Raji (cell line): ENCODE results near the gene FCRL2.

Experiments
- POLR2A ChIP-seq: IDR thresholded peaks from 2 replicates; pipeline ENCODE4 v1.6.1; 2011; ENCODE audit warnings: low read depth, low read length, control low read depth; ENCODE audit not compliant: insufficient read depth

The FCRL2 gene, protein sequence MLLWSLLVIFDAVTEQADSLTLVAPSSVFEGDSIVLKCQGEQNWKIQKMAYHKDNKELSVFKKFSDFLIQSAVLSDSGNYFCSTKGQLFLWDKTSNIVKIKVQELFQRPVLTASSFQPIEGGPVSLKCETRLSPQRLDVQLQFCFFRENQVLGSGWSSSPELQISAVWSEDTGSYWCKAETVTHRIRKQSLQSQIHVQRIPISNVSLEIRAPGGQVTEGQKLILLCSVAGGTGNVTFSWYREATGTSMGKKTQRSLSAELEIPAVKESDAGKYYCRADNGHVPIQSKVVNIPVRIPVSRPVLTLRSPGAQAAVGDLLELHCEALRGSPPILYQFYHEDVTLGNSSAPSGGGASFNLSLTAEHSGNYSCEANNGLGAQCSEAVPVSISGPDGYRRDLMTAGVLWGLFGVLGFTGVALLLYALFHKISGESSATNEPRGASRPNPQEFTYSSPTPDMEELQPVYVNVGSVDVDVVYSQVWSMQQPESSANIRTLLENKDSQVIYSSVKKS

GRCh38 chr1:157776971-157777391, at the start of gene FCRL2:
Gene FCRL2, minus strand, starts transcription at chr1:157777132. Its CDS starts 59 bp downstream, at chr1:157777073.
- TF ChIP-seq POLR2A, result no peak

DNA sequence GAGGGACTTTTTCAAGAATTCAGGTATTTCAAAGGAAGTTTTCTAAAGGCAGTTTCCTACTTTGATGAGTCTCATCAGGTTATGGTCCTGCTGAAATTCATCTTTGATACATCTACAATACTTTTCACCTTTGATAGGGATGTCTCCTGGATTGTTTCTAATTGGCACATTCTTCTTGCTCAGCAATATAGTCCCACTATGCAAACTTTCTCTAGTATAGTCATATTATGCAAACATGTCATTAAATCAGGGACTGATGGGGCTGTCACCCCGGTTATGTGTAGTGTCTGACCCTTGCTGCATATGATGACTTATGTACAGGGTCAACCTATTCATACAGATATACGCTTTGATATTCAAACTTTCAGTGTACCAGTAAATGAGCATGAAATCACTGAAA, 43.4 kb upstream of the FCRL2 start:
- no peak for TF ChIP-seq POLR2A

GRCh38 chr1:157819896-157820295, 43.0 kb upstream of the FCRL2 start, which contains the start of gene FCRL1:
Gene FCRL1, minus strand, starts transcription at chr1:157820120. Its CDS starts 83 bp downstream, at chr1:157820037.
- TF ChIP-seq POLR2A, result no peak; the same call in 1 of the 2 replicates

DNA sequence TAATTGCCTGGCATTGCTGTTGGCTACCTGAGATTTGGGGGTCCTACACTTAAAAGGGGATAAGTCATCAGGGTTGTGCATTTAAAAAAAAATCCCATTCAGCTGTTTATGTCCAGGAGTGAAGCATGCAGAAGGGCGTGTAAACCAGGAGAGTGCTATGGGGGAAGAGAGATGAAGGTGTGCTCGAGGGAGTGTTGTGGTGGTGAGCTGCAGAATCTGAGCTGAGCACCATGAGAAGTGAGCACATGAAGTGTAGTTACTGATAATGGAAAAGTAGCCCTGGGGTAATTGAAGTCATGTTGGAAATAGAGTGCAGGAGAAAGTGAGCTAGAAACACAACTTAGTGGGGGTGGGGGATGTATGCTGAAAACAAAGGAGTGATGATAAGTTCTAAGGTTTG, 42.3 kb upstream of the FCRL2 start:
- TF ChIP-seq POLR2A, result no peak

DNA sequence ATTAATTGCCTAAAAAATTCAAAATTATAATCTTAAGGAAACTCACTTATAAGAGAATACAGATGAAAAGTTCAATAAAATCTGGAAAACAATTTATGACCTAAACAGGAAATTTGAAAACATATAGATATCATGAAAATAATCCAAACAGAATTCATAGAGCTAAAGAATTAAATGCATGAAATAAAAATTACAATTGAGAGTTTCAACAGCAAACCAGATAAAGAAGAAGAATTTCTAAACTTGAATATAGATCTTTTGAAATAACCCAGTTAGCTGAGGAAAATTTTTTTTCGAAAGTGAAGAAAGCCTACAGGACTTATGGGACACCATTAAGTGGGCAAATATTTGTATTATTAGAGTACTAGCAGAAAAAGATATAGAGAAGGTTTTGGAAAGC, 36.3 kb upstream of the FCRL2 start:
- no peak for TF ChIP-seq POLR2A

DNA sequence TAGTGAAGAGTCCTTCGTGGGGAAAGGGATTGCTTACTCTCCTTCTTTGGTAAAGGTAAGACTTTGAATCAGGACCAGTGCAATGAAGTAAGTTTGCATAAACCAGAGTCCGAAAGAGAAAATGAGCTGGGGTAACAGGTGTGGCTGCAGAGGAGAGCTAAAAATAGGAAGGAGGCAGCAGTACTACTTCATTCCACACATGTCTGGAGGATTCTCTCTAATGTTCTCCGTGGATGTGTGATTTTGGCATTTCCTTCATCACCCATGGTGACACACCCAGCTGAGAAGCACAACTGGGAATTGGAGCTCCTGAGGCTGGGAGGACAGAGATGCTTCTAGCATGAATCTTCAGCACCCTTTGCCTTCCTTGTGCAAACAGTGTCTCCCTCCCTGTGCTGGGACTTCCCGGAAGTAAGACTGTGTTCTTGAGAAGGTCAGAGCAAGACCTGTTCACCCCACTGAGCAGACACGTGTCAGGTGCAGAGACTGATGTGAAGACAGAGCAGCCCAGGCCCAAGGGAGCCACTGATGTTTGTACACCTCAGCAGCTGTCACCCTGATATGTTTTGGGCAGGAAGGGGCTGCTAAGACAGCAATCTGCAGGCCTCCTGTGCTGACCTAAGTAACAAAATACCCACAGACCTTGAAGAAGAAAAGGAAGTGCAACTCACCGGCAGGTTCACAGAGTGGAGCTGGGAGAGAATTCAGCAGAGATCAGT, 29.7 kb upstream of the FCRL2 start:
- 0 out of 2 replicates have a peak, but pooled peaks have one; percentile 44 for TF ChIP-seq POLR2A

- no peak for TF ChIP-seq POLR2A
Observed at GRCh38 chr1:157803851-157804250, 26.9 kb upstream of the FCRL2 start.

GRCh38 chr1:157799996-157800395, 23.1 kb upstream of the FCRL2 start:
- no peak for TF ChIP-seq POLR2A

DNA sequence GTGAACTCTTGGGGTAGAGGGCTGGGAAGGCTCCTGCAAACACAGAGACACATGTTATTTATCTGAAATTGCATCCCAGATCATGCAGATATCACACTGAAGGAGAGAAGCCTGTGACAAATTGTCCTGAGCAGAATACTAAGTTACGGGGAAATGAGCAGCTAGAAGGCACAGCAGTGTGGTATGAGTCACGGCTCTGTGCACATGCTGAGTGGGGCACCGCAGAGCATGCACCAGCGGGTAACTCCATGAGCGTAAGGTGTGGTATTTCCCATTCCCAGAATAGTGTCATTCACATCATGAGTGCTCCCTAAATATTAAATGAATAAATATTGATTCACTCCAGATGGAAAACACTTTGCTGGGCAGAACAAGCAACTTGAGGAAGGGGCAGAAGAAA, 21.3 kb upstream of the FCRL2 start:
- TF ChIP-seq POLR2A, result no peak

GRCh38 chr1:157785248-157785647, 8.3 kb upstream of the FCRL2 start:
- TF ChIP-seq POLR2A, result no peak

- no peak for TF ChIP-seq POLR2A
Observed at GRCh38 chr1:157784801-157785200, 7.9 kb upstream of the FCRL2 start.

- no peak for TF ChIP-seq POLR2A
Observed at GRCh38 chr1:157782931-157783330, 6.0 kb upstream of the FCRL2 start.

DNA sequence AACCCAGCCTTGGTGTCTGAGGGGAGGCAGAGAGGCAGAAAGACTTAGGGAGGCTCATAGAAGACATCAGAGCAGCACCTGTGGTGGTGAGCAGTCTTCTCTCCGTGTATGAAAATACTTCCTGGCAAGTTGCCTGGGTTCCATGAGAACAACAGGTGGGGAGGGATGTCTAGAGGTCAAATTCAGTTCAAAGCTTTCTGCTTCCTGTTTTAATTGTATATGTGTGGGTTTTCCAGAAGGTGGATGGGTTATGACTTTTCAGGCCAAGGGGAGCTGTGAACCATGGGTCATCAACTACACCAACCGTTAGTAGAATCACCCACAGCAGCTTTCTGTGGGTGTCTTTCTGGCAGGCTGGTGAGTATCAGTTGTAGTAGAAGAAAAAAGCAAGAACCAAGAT, 4.1 kb upstream of the FCRL2 start:
- 0 out of 2 replicates have a peak, but pooled peaks have one; percentile 15 for TF ChIP-seq POLR2A

DNA sequence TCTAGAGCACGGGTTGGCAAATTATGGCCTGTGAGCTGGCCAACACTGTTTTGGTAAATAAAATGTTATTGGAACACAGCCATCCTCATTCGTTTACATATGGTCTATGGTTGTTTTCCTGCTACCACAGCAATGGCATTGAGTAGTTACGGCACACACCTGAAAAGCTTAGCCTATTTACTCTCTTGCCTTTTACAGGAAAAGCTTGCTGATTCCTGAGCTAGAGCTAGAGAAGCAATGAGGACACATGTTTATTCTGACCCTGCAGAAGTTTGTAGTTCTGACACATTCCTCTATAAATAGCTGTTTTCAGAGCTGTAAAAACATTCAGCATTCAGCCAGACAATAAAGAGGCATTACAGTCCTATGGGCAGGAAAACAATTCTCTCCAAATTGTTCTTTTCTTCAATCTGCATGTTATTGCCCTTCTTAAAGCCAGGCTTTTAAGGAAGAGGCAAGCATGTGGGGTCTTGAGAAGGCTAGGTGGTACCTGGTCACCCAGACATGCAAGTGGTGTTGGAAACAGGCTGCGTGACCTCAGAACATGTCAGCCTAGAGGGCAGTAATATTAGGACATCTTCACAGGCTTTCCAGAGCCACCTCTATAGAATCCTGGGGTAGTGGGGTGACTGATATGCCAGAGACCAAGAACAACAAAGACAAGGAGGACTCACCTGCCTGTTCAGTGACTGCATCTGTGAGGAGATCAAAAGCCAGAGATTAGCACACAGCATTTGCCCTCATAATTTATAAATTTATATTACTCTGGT, 1.6 kb downstream of the FCRL2 start:
- TF ChIP-seq POLR2A, result no peak

DNA sequence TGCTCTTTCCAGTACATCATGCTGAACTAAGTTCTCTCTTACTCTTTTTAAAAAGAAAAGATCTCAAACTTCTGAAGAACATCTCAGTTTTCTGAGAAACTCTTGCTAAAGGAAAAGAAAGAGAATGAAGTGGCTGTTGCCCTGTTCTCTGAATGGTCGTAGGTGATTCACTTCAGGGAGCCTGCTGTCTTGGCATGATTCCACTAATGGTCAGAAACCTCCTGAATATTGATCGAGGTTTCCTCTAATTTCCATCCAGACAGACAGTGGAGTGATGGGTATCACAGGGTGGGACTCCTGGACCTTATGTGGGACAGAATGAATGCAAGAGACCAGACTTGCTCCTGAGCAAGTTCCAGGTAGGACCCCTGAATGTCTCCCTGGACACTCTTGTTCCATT, 2.5 kb downstream of the FCRL2 start:
- no peak for TF ChIP-seq POLR2A
